Left kidney (tissue), 8 donors: ENCODE measurements around the gene SPINT2. TPM values are rescaled to one million over a fixed set of nuclear protein-coding genes. Genes with fewer than 3 reads are reported as not detected.
"Not testable (repeated sequence)": the region's sequence is repeated elsewhere in the genome, so short reads cannot be mapped to it uniquely, and the experiment has no call there.

Source experiments
- DNase-seq: peaks from one replicate; pipeline ENCODE4 v3.0.0-alpha.2; 2013
- long read RNA-seq, 8 donors: transcript quantifications; one replicate each; lab custom pipeline, GENCODE V29; 2026
- polyA plus RNA-seq: library from polyadenylated mRNA; unstranded; fragments of 120-200 nt; gene quantifications from one replicate; pipeline ENCODE4 v1.2.1, GENCODE V29; 2013; ENCODE audit not compliant: insufficient read length

The SPINT2 gene
- 274 TPM for polyA plus RNA-seq
- long read RNA-seq, donor 1, transcript SPINT2-201 (7 exons, 1,802 nt): major isoform, 208 of 312 reads
- long read RNA-seq, donor 1, partial matches to known transcripts: 71 of 312 reads
- long read RNA-seq, donor 1, other reads (novel, unspliced or antisense): 22 of 312 reads
- long read RNA-seq, donor 2, transcript SPINT2-201 (7 exons, 1,802 nt): major isoform, 133 of 262 reads
- long read RNA-seq, donor 2, transcript SPINT2-208 (3 exons, 580 nt): minor isoform, 7 of 262 reads
- long read RNA-seq, donor 2, partial matches to known transcripts: 106 of 262 reads
- long read RNA-seq, donor 2, other reads (novel, unspliced or antisense): 12 of 262 reads
- long read RNA-seq, donor 3, transcript SPINT2-201 (7 exons, 1,802 nt): major isoform, 120 of 176 reads
- long read RNA-seq, donor 3, partial matches to known transcripts: 46 of 176 reads
- long read RNA-seq, donor 3, other reads (novel, unspliced or antisense): 6 of 176 reads
- long read RNA-seq, donor 4, transcript SPINT2-201 (7 exons, 1,802 nt): major isoform, 9 of 67 reads
- long read RNA-seq, donor 4, transcript SPINT2-208 (3 exons, 580 nt): minor isoform, 5 of 67 reads
- long read RNA-seq, donor 4, partial matches to known transcripts: 53 of 67 reads
- long read RNA-seq, donor 4, other reads (novel, unspliced or antisense): 0 of 67 reads
- long read RNA-seq, donor 5, transcript SPINT2-202 (6 exons, 1,367 nt): minor isoform, 9 of 443 reads
- long read RNA-seq, donor 5, transcript SPINT2-201 (7 exons, 1,802 nt): major isoform, 276 of 443 reads
- long read RNA-seq, donor 5, partial matches to known transcripts: 53 of 443 reads
- long read RNA-seq, donor 5, other reads (novel, unspliced or antisense): 101 of 443 reads
- long read RNA-seq, donor 6, transcript SPINT2-208 (3 exons, 580 nt): minor isoform, 6 of 306 reads
- long read RNA-seq, donor 6, transcript SPINT2-201 (7 exons, 1,802 nt): major isoform, 162 of 306 reads
- long read RNA-seq, donor 6, partial matches to known transcripts: 127 of 306 reads
- long read RNA-seq, donor 6, other reads (novel, unspliced or antisense): 8 of 306 reads
- long read RNA-seq, donor 7, transcript SPINT2-201 (7 exons, 1,802 nt): major isoform, 264 of 367 reads
- long read RNA-seq, donor 7, transcript SPINT2-208 (3 exons, 580 nt): minor isoform, 11 of 367 reads
- long read RNA-seq, donor 7, transcript SPINT2-202 (6 exons, 1,367 nt): minor isoform, 6 of 367 reads
- long read RNA-seq, donor 7, partial matches to known transcripts: 54 of 367 reads
- long read RNA-seq, donor 7, other reads (novel, unspliced or antisense): 30 of 367 reads
- long read RNA-seq, donor 8, transcript SPINT2-201 (7 exons, 1,802 nt): major isoform, 73 of 89 reads
- long read RNA-seq, donor 8, partial matches to known transcripts: 5 of 89 reads
- long read RNA-seq, donor 8, other reads (novel, unspliced or antisense): 11 of 89 reads

DNA sequence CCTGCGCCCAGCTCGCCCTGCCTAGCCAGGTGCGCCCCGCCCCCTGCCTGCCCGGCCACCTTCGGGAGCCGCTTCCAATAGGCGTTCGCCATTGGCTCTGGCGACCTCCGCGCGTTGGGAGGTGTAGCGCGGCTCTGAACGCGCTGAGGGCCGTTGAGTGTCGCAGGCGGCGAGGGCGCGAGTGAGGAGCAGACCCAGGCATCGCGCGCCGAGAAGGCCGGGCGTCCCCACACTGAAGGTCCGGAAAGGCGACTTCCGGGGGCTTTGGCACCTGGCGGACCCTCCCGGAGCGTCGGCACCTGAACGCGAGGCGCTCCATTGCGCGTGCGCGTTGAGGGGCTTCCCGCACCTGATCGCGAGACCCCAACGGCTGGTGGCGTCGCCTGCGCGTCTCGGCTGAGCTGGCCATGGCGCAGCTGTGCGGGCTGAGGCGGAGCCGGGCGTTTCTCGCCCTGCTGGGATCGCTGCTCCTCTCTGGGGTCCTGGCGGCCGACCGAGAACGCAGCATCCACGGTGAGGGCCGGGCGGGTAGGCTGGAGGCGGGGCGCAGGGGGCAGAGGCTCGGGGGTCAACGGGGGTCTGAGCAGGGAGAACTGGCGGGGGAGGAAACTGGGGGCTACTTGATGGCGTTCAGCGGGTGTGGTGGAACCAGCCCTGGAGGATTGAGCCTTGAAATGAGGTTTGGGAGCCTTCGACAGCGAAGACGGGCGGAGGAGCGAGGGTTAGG is at the start of gene SPINT2:
Gene SPINT2 (plus strand): TSS at position 88 of the 727 bp plus-strand sequence. CDS start 320 bp downstream, at position 408.
- DNase-seq: no peak

- no peak for DNase-seq
Observed at GRCh38 chr19:38216785-38217641, 47.4 kb upstream of the SPINT2 start.

DNA sequence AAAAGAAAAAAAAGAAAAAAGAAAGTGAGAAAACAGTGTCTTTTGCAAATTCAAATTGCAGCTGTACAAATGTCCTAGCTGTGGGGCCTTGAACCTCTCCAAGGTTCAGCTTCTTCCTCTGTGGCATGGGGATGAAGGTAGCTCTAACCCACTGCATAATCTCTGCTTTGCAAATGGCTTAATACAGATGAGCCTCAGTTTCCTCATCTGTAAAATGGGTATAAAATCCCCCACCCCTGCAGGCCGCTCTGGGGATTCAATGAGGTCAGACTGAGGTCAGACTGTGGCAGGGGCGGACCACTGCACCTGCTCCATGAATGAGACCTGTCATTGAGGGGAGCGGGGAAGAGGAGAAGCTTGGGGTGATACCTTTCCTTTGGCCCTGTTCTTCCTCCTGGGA is 46.2 kb upstream of the SPINT2 start:
- no peak for DNase-seq

GRCh38 chr19:38219221-38219620 is 45.2 kb upstream of the SPINT2 start:
- DNase-seq: no peak

DNA sequence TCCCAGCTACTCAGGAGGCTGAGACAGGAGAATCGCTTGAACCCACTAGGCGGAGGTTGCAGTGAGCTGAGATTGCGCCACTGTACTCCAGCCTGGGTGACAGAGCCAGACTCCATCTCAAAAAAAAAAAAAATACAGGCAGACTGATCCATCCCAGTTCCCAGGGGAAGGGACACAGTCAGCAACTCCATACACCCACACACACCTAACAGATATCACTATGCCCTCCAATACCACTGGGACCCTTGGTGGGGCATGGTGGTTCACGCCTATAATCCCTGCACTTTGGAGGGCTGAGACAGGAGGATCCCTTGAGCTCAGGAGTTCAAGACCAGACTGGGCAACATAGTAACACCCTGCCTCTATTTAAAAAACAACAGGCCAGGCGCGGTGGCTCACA is 43.0 kb upstream of the SPINT2 start:
- DNase-seq: no peak

- DNase-seq: no peak
Observed at GRCh38 chr19:38221919-38222830, 42.2 kb upstream of the SPINT2 start.

GRCh38 chr19:38223119-38223523 is 41.3 kb upstream of the SPINT2 start:
- DNase-seq: no peak

- no peak for DNase-seq
Observed at GRCh38 chr19:38223617-38224013, 40.8 kb upstream of the SPINT2 start.

DNA sequence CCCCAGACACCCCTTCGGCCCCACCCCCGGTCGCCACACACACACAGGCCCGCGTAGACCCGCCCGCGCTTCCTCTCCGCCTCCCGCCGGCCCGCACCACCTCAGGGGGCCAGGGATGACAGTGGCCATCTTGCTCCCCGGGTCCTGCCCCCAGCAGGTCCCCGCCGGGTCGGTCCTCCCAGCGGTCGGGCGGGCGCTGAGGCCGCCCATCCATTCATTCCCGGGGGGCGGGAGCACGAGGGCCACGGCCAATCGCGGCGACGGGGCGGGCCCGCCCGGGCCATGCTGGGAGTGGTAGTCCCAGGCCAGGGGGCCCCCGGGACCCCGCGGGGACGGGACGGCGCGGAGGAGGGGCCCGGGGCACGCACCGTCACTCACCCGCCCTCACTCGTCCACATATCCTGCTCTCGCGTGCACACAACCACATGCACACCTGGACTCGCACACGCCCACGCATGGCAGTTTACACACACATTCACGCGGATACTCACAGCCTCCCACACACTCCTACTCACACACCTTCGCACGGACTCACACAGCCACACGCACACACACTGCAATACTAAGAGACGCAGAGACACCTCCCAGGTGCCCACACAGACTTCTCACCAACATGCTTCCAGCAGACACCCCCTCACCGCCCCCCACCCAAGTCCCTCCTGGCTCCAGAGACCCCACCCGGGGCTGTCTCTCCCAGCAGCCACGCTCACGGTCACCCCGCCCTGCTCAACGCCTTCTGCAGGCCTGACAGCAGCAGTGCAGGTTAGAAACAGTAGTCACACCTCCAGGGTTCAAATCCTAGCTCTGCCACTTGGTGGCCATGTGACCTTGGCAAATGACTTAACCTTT is 40.1 kb upstream of the SPINT2 start, which contains the start of gene DPF1:
Gene DPF1 (minus strand): TSS at position 209 of the 849 bp plus-strand sequence. CDS start 80 bp downstream, at position 129.
- DNase-seq: no peak

- DNase-seq: not testable (repeated sequence)
Observed at GRCh38 chr19:38224863-38225218, 39.5 kb upstream of the SPINT2 start.

GRCh38 chr19:38227287-38228004 is 36.9 kb upstream of the SPINT2 start:
- no peak for DNase-seq

- DNase-seq: no peak
Observed at GRCh38 chr19:38228005-38228377, 36.4 kb upstream of the SPINT2 start.

GRCh38 chr19:38228491-38229439 is 35.6 kb upstream of the SPINT2 start:
- no peak for DNase-seq

GRCh38 chr19:38229585-38230073 is 34.7 kb upstream of the SPINT2 start:
- peak; percentile 77 for DNase-seq

GRCh38 chr19:38230506-38231133 is 33.8 kb upstream of the SPINT2 start:
- DNase-seq: not testable (repeated sequence)
